ENCODE data around the gene FRYL. TPM values are rescaled to one million over a fixed set of nuclear protein-coding genes. Genes with fewer than 3 reads are reported as not detected.

Gene FRYL
- total and polyA plus RNA-seq, 2 of the 8 experiments (the other 6 are each of a cell fraction or from before 2014, with no cell fraction given) = 8.0 to 36.5 TPM

- TF ChIP-seq CHD2 (IDR thresholded peaks at IDR 0.05; ENCODE audit: low read length) (no peak), ASH2L (IDR thresholded peaks at IDR 0.05; ENCODE audit: low read length) (no peak), SIRT6 (IDR thresholded peaks at IDR 0.05; ENCODE audit: low read length) (no peak)
Measured at GRCh38 chr4:48636911-48637310, 143.2 kb downstream of the FRYL start (continued).

Measured in H1 (cell line).